ENCODE measurements around the gene ZNF394. TPM values are rescaled to one million over a fixed set of nuclear protein-coding genes. Genes with fewer than 3 reads are reported as not detected.

ZNF394 gene
- total RNA-seq, 1 experiment from 2014 or later = 22.1 TPM

- ATAC-seq (no peak), DNase-seq (ENCODE audit: low read depth, low spot score) (no peak)
- Histone ChIP-seq H2AFZ (ENCODE audit: low read depth, low read length, poor library complexity, severe bottlenecking) (no peak overlapping the region), H3K27me3 (ENCODE audit: insufficient read depth, low read length) (no peaks in the 10 kb centered on the region), H3K9ac (ENCODE audit: low read length) (no peak overlapping the region), H3K4me1 (ENCODE audit: control insufficient read depth in 1 of 2, insufficient read depth in 2 of 2, low read length in 2 of 2) (peaks cover 0 to 11% of the 10 kb centered on the region in 2 experiments; a peak in 2 of 4 replicates), H3K4me3 (replicated peaks in 1 of 2; ENCODE audit: low read depth in 1 of 2, low read length in 2 of 2) (no peak overlapping the region), H3K79me2 (ENCODE audit: insufficient read depth, low read length) (peaks cover 71% of the 10 kb centered on the region), H3K9me3 (ENCODE audit: control insufficient read depth in 1 of 2, insufficient read depth in 1 of 2, low read depth in 1 of 2, low read length in 2 of 2) (no peaks in the 10 kb centered on the region), H4K20me1 (ENCODE audit: insufficient read depth) (no peaks in the 10 kb centered on the region), H3K4me2 (ENCODE audit: low read length) (no peak overlapping the region), H3K27ac (ENCODE audit: low read depth, low read length) (no peak overlapping the region), H3K36me3 (ENCODE audit: control insufficient read depth in 1 of 2, insufficient read depth in 2 of 2, low read length in 2 of 2) (peaks cover 0 to 5% of the 10 kb centered on the region in 2 experiments; a peak in 3 of 4 replicates), H3K9me2 (ENCODE audit: insufficient read depth) (no peaks in the 10 kb centered on the region)
- POLR2A ChIA-PET = no interaction called here
- RAD21 ChIA-PET (ENCODE audit: low non-redundant PET in 1 of 2, low total read pairs in 2 of 2, uncharacterized antibody in 2 of 2, unreplicated experiment in 2 of 2) = interaction anchor here in 1 of 2 experiments (0.6 kb wide), 1 partner anchor 14 kb away, joined by 5 read pairs; no protein-coding TSS in a partner anchor
- intact Hi-C loops (cut with micrococcal nuclease) = no loop called here
- BruUV-seq (replicated peaks) = no TSS peak
- TF ChIP-seq RAD21 (IDR thresholded peaks at IDR 0.05; ENCODE audit: low read depth) = no peak
- TF ChIP-seq YY1 (IDR thresholded peaks at IDR 0.05; ENCODE audit: extremely low read depth, insufficient replicate concordance, low read depth, low read length) = no peak
- no peak for TF ChIP-seq SIN3A (IDR thresholded peaks at IDR 0.05; ENCODE audit: low read depth)
- no peak for TF ChIP-seq POLR2AphosphoS5 (IDR thresholded peaks at IDR 0.05; ENCODE audit: low read depth, low read length)
- TF ChIP-seq EZH2 (IDR thresholded peaks at IDR 0.05) = no peak
- TF ChIP-seq ZBTB33 (IDR thresholded peaks at IDR 0.05; ENCODE audit: extremely low read depth, insufficient replicate concordance, low read length) = no peak
- no peak for TF ChIP-seq POLR2A (IDR thresholded peaks at IDR 0.05; ENCODE audit: borderline replicate concordance, extremely low read depth, insufficient read depth, insufficient read length)
- no peak for TF ChIP-seq ZFX (IDR thresholded peaks at IDR 0.05)
- no peak for TF ChIP-seq SRF (IDR thresholded peaks at IDR 0.05; ENCODE audit: low read depth)
- TF ChIP-seq FOSL1 (IDR thresholded peaks at IDR 0.05; ENCODE audit: low read depth) = no peak
- no peak for TF ChIP-seq CEBPB (IDR thresholded peaks at IDR 0.05; ENCODE audit: low read depth)
- TF ChIP-seq EZH2phosphoT487 (IDR thresholded peaks at IDR 0.05; ENCODE audit: borderline replicate concordance) = no peak
- TF ChIP-seq REST (IDR thresholded peaks at IDR 0.05; ENCODE audit: low read depth) = no peak
- no peak for TF ChIP-seq MAX (IDR thresholded peaks at IDR 0.05)
- TF ChIP-seq CBX3 (IDR thresholded peaks at IDR 0.05; ENCODE audit: low read depth) = no peak
- TF ChIP-seq EGR1 (IDR thresholded peaks at IDR 0.05; ENCODE audit: low read depth) = no peak
- CTCF ChIA-PET = no interaction called here
Observed at GRCh38 chr7:99476107-99476506, 24.0 kb downstream of the ZNF394 start.

Data from HCT116 (cell line).